PC-3 (cell line): ENCODE data around the gene RERE. TPM values are rescaled to one million over a fixed set of nuclear protein-coding genes. Genes with fewer than 3 reads are reported as not detected.

Experiments used
- ATAC-seq: fragments of 200-7000 bp; cut with Tn5 transposase; 2 replicates; pipeline ENCODE4 v1.9.1; 2020; ENCODE audit warnings: mild to moderate bottlenecking, moderate library complexity
- BruUV-seq: library from RNA; stranded (reverse); fragments of 400-500 nt; replicated peaks from 2 replicates; lab custom pipeline; 2021; lab: Mats Ljungman, UMichigan
- CTCF ChIA-PET: fragments of 300-600 bp; sonication (Branson Sonifier 250); formaldehyde crosslinking; loops from one replicate; lab custom pipeline; 2022; ENCODE audit warnings: antibody characterized with exemption; lab: Charles Lee
- POLR2A ChIA-PET: fragments of 300-600 bp; sonication (Branson Sonifier 250); formaldehyde crosslinking; loops from one replicate; lab custom pipeline; 2022; ENCODE audit warnings: antibody characterized with exemption; ENCODE audit not compliant: unreplicated experiment; lab: Charles Lee
- DNase-seq: peaks from one replicate; pipeline ENCODE4 v3.0.0-alpha.2; 2015
- H2AFZ ChIP-seq: fragments of 300-600 bp; sonication (generic); 2 replicates; pipeline ENCODE4 v1.6.0; 2016; ENCODE audit warnings: antibody characterized with exemption, low read length
- H3F3A ChIP-seq: fragments of 300-600 bp; sonication (generic); one replicate; pipeline ENCODE4 v1.6.0; 2017; ENCODE audit warnings: antibody characterized with exemption, low read length, control low read depth, mild to moderate bottlenecking; ENCODE audit not compliant: unreplicated experiment
- H3K27ac ChIP-seq: fragments of 300-600 bp; sonication (generic); 2 replicates; pipeline ENCODE4 v1.5.1; 2016; ENCODE audit warnings: mild to moderate bottlenecking, low read length
- H3K27me3 ChIP-seq: fragments of 300-600 bp; sonication (generic); 2 replicates; pipeline ENCODE4 v1.6.1; 2016; ENCODE audit warnings: low read length, mixed read lengths
- H3K36me3 ChIP-seq: fragments of 300-600 bp; sonication (generic); 2 replicates; pipeline ENCODE4 v1.6.1; 2016; ENCODE audit warnings: low read depth, mixed run types, low read length, mixed read lengths
- H3K4me1 ChIP-seq: fragments of 300-600 bp; sonication (generic); 2 replicates; pipeline ENCODE4 v1.5.1; 2016; ENCODE audit warnings: low read length; ENCODE audit not compliant: insufficient read depth
- H3K4me2 ChIP-seq: fragments of 300-600 bp; sonication (generic); 2 replicates; pipeline ENCODE4 v1.6.0; 2016; ENCODE audit warnings: low read length
- H3K4me3 ChIP-seq: fragments of 300-600 bp; sonication (generic); 2 replicates; pipeline ENCODE4 v1.5.1; 2016; ENCODE audit warnings: mild to moderate bottlenecking, low read length, mixed read lengths
- H3K79me2 ChIP-seq: fragments of 300-600 bp; sonication (generic); 2 replicates; pipeline ENCODE4 v1.6.1; 2017; ENCODE audit warnings: low read length, mixed read lengths
- H3K9ac ChIP-seq: fragments of 300-600 bp; sonication (generic); 2 replicates; pipeline ENCODE4 v1.6.0; 2016; ENCODE audit warnings: mild to moderate bottlenecking, low read length
- H3K9me2 ChIP-seq: fragments of 300-600 bp; sonication (generic); replicated peaks from 2 replicates; pipeline ENCODE4 v1.6.1; 2016; ENCODE audit warnings: mixed run types, low read length, mixed read lengths
- H3K9me3 ChIP-seq: fragments of 300-600 bp; sonication (generic); 2 replicates; pipeline ENCODE4 v1.6.1; 2016; ENCODE audit warnings: low read length, mixed read lengths
- H4K20me1 ChIP-seq: fragments of 300-600 bp; sonication (generic); 2 replicates; pipeline ENCODE4 v1.6.1; 2016; ENCODE audit warnings: low read length, mixed read lengths
- CTCF ChIP-seq: fragments of 300-600 bp; sonication (generic); conservative IDR thresholded peaks from 2 replicates; pipeline ENCODE4 v1.5.1; 2017; ENCODE audit warnings: antibody characterized with exemption, low read depth, mild to moderate bottlenecking, low read length
- EZH2 ChIP-seq: fragments of 300-600 bp; sonication (generic); IDR thresholded peaks from one replicate; pipeline ENCODE4 v1.6.1; 2017; ENCODE audit warnings: antibody characterized with exemption, mild to moderate bottlenecking, low read length; ENCODE audit not compliant: unreplicated experiment
- EZH2phosphoT487 ChIP-seq: fragments of 300-600 bp; sonication (generic); IDR thresholded peaks from 2 replicates; pipeline ENCODE4 v1.6.1; 2018; ENCODE audit warnings: mild to moderate bottlenecking, antibody characterized with exemption, low read length, borderline replicate concordance
- intact Hi-C: fragments of 100-400 bp; cut with micrococcal nuclease; formaldehyde crosslinking; loops from 2 replicates; pipeline ENCODE4 v1.9.0; 2023
- total RNA-seq: library from RNA; depleted of rRNA; stranded (reverse); fragments of >200 nt; gene quantifications from 2 replicates; pipeline ENCODE4 v1.2.3, GENCODE V29; 2014

RERE gene
- total RNA-seq, 1 experiment from 2014 or later: 24.2 TPM

- Histone ChIP-seq H3K9me3 (no peaks in the 10 kb centered on the region), H3K79me2 (peaks cover 93% of the 10 kb centered on the region), H3K4me3 (no peak overlapping the region), H3K4me1 (peaks cover 47% of the 10 kb centered on the region), H3K9me2 (no peaks in the 10 kb centered on the region), H3K4me2 (no peak overlapping the region), H3K9ac (no peak overlapping the region), H3K27ac (no peak overlapping the region), H3K36me3 (no peaks in the 10 kb centered on the region), H4K20me1 (peaks cover 10% of the 10 kb centered on the region), H3F3A (no peaks in the 10 kb centered on the region), H2AFZ (no peak overlapping the region), H3K27me3 (no peaks in the 10 kb centered on the region)
- TF ChIP-seq EZH2: no peak
- no peak for TF ChIP-seq CTCF
- TF ChIP-seq EZH2phosphoT487: no peak
- ChIA-PET POLR2A (no interaction called here), CTCF (no interaction called here)
- ATAC-seq: peak; percentile 19; the same call in 1 of the 2 replicates
- DNase-seq: no peak
- intact Hi-C loops: no loop called here
- BruUV-seq: no TSS peak
Measured at GRCh38 chr1:8679395-8679800, 138.0 kb downstream of the RERE start.

GRCh38 chr1:8678673-8679394 lies 138.6 kb downstream of the RERE start:
- Histone ChIP-seq H3K4me2 (no peak overlapping the region), H2AFZ (no peak overlapping the region), H3K36me3 (no peaks in the 10 kb centered on the region), H3K9me3 (no peaks in the 10 kb centered on the region), H3K9me2 (no peaks in the 10 kb centered on the region), H3F3A (no peaks in the 10 kb centered on the region), H3K9ac (no peak overlapping the region), H3K4me3 (no peak overlapping the region), H3K4me1 (peaks cover 48% of the 10 kb centered on the region), H3K27me3 (no peaks in the 10 kb centered on the region), H4K20me1 (peaks cover 10% of the 10 kb centered on the region), H3K79me2 (peaks cover 92% of the 10 kb centered on the region), H3K27ac (no peak overlapping the region)
- intact Hi-C loops: no loop called here
- POLR2A ChIA-PET: no interaction called here
- no peak for DNase-seq
- no peak for ATAC-seq
- CTCF ChIA-PET: no interaction called here
- no TSS peak for BruUV-seq
- TF ChIP-seq CTCF: no peak
- TF ChIP-seq EZH2phosphoT487: no peak
- no peak for TF ChIP-seq EZH2

GRCh38 chr1:8677782-8678181 lies 139.7 kb downstream of the RERE start:
- TF ChIP-seq CTCF (no peak), EZH2 (no peak), EZH2phosphoT487 (no peak)
- Histone ChIP-seq H3K9me2 (no peaks in the 10 kb centered on the region), H3K9ac (no peak overlapping the region), H3K4me2 (no peak overlapping the region), H4K20me1 (peaks cover 11% of the 10 kb centered on the region), H3K9me3 (no peaks in the 10 kb centered on the region), H3K27ac (no peak overlapping the region), H3K27me3 (no peaks in the 10 kb centered on the region), H3K79me2 (peaks cover 92% of the 10 kb centered on the region), H2AFZ (no peak overlapping the region), H3K4me1 (peaks cover 48% of the 10 kb centered on the region), H3F3A (no peaks in the 10 kb centered on the region), H3K4me3 (no peak overlapping the region), H3K36me3 (no peaks in the 10 kb centered on the region)
- CTCF ChIA-PET: no interaction called here
- DNase-seq: no peak
- ATAC-seq: no peak
- BruUV-seq: no TSS peak
- intact Hi-C loops: no loop called here
- POLR2A ChIA-PET: no interaction called here
